Type B pancreatic cell (in vitro differentiated cells): ENCODE results near the gene TMPRSS3. TPM values are rescaled to one million over a fixed set of nuclear protein-coding genes. Genes with fewer than 3 reads are reported as not detected.

Experiments used
- DNase-seq: peaks from one replicate; pipeline ENCODE4 v3.0.0; 2021; ENCODE audit warnings: mixed read lengths; ENCODE audit not compliant: unreplicated experiment; ENCODE audit errors: extremely low spot score
- H3K27ac Mint-ChIP-seq: 2 replicates; pipeline ENCODE4 v1.8.0; 2021; ENCODE audit warnings: mild to moderate bottlenecking, mixed read lengths
- H3K27me3 Mint-ChIP-seq: 2 replicates; pipeline ENCODE4 v1.8.0; 2021; ENCODE audit warnings: mixed read lengths
- H3K36me3 Mint-ChIP-seq: 2 replicates; pipeline ENCODE4 v1.8.0; 2021; ENCODE audit warnings: mixed read lengths
- H3K4me1 Mint-ChIP-seq: one replicate; pipeline ENCODE4 v1.8.0; 2021; ENCODE audit warnings: mixed read lengths; ENCODE audit not compliant: unreplicated experiment
- H3K4me3 Mint-ChIP-seq: 2 replicates; pipeline ENCODE4 v1.8.0; 2021; ENCODE audit warnings: mild to moderate bottlenecking, mixed read lengths
- H3K9me3 Mint-ChIP-seq: 2 replicates; pipeline ENCODE4 v1.8.0; 2021; ENCODE audit warnings: mixed read lengths
- CTCF ChIP-seq: fragments of 200-600 bp; sonication (generic); conservative IDR thresholded peaks from 2 replicates; pipeline ENCODE4 v1.5.0; 2021; ENCODE audit warnings: antibody characterized with exemption, mild to moderate bottlenecking
- total RNA-seq: library from RNA; stranded (reverse); gene quantifications from 2 replicates; pipeline ENCODE4 v1.2.1, GENCODE V29; 2021; ENCODE audit warnings: low replicate concordance

Gene TMPRSS3
- total RNA-seq, 1 donor from 2014 or later = 1.3 TPM

DNA sequence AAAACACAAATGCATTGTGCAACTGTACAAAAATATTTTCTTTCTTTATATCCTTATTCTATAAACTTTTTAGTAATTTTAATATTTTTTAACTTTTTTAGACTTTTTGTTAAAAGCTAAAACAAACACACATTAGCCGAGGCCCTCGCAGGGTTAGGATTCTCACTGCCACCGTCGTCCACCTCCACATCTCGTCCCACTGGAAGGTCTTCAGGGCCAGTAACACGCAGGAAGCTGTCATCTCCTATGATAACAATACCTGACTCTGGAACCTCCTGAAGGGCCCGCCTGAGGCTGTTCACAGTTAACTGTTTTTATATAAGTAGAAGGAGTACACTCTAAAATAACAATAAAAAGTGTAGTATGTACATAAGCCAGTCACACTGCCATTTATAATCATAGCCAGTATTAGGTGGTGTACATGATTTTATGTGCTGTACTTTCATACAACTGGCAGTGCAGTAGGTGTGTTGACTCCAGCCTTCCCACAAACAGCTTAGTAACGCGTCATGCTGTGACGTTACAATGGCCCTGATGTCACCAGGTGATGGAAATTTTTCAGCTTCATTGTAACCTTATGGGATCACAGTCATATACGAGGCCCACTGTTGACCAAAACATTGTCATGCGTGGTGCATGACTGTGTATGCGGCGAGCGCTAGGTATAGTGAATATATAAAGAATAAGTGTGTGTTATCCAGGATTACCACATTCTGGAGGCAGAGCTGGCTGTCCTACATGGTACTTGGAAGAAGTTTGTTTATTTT lies 53.9 kb downstream of the TMPRSS3 start:
- H3K9me3 Mint-ChIP-seq = no peaks in the 10 kb centered on the region
- H3K27me3 Mint-ChIP-seq = peaks cover 3% of the 10 kb centered on the region
- peak; percentile 29 for DNase-seq
- no peak overlapping the region for H3K4me3 Mint-ChIP-seq
- H3K4me1 Mint-ChIP-seq = peaks cover 13% of the 10 kb centered on the region
- no peak overlapping the region for H3K27ac Mint-ChIP-seq
- H3K36me3 Mint-ChIP-seq = no peaks in the 10 kb centered on the region
- no peak for TF ChIP-seq CTCF

DNA sequence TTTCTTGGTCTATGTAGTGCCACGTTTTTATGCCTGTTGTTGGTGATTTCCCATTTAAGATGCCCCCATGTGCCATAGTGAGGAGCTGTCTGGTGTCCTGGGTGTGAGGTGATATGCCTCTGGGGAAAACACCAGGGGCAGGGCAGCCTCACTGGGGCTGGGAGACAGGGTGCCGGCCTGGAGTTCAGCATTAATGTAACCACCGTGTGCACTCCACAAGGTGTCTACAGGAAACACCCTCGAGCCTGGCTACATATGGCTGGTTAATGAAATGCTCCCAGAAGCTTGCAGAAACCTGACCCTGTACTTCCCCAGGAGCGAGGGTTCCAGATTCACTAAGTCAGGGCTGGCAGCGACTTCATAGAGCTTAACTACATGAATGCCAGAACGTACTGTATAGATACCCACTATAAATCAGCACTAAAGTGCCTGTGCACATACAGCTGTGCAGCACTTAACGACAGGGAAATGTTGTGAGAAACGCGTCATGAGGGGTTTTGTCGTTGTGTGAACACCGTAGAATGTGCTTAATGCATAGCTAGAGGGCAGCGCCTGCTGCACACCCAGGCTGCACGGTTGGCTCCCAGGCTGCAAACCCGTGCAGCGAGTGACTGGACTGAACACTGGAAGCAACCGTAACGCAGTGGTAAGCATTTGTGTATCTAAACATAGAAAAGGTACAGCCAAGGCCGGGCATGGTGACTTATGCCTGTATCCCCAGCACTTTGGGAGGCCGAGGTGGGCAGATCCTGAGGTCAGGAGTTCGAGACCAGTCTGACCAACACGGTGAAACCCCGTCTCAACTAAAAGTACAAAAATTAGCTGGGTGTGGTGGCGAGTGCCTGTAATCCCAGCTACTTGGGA lies 55.4 kb downstream of the TMPRSS3 start:
- Mint-ChIP-seq H3K27ac (no peak overlapping the region), H3K9me3 (no peaks in the 10 kb centered on the region)

DNA sequence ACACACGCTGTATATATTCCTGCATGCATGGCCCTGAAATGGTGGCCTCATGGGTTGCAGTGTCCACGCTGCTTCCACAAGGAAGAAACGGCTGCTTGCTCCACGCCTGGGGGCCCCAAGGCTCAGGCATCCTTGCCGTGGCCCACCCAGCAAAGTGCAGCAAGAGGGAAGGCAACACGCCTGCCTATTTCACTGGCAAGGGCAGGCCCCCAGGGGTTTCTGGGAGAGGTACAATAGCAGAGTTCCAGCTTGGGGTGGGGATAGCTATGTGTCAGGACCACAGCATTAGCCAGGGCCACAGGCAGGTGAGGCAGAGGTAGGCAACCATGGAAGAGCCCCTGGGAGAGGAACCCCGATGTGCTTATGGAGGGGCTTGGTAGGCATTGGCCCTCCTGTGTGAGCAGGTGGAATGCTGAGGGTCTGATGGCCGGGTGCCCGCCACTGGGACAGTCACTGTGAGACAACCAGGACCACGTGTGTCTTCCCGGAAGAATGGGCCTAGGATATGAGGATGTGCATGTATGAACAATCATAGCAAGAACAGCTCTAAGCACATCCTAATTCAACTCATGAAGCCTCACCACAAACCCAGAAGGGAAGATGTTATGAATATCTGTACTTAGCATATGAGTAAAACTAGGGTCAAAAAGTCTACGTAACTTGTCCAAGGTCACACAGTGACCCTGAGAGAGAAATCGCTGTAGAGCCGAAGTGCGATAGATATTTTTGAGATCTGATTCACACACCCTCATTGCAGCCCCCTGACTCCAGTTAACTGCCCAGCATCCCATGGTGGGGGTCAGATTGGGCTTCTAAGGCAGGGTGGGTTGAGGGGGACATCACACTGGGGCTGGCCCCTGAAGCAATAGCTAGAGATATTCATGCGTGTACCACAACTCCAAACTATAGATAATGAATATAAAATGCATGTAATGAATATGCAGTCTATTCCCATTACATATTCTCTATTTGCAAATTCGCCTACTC lies 56.8 kb downstream of the TMPRSS3 start:
- H3K9me3 Mint-ChIP-seq = no peaks in the 10 kb centered on the region
- peaks cover 3% of the 10 kb centered on the region for H3K27me3 Mint-ChIP-seq
- H3K4me3 Mint-ChIP-seq = no peak overlapping the region
- no peaks in the 10 kb centered on the region for H3K36me3 Mint-ChIP-seq
- H3K27ac Mint-ChIP-seq = no peak overlapping the region
- TF ChIP-seq CTCF = no peak
- peaks cover 21% of the 10 kb centered on the region for H3K4me1 Mint-ChIP-seq
- DNase-seq = peak; percentile 27

More for the DNA sequence above, 55.4 kb downstream of the TMPRSS3 start:
- Mint-ChIP-seq H3K4me3 (no peak overlapping the region), H3K4me1 (peaks cover 21% of the 10 kb centered on the region), H3K36me3 (no peaks in the 10 kb centered on the region), H3K27me3 (peaks cover 3% of the 10 kb centered on the region)
- DNase-seq = peak; percentile 48
- TF ChIP-seq CTCF = no peak

GRCh38 chr21:42337830-42338728 lies 57.8 kb downstream of the TMPRSS3 start:
- peak; percentile 76 for DNase-seq
- H3K36me3 Mint-ChIP-seq = no peaks in the 10 kb centered on the region
- H3K27me3 Mint-ChIP-seq = peaks cover 3% of the 10 kb centered on the region
- peak overlapping the region; percentile 71 for H3K27ac Mint-ChIP-seq
- H3K4me3 Mint-ChIP-seq = peak overlapping the region; percentile 41
- H3K4me1 Mint-ChIP-seq = peaks cover 21% of the 10 kb centered on the region
- no peaks in the 10 kb centered on the region for H3K9me3 Mint-ChIP-seq
- TF ChIP-seq CTCF = peak; percentile 76
